AG20443 (cell line): ENCODE results near the gene ACVR1C.
"Not testable (repeated sequence)": the region's sequence is repeated elsewhere in the genome, so short reads cannot be mapped to it uniquely, and the experiment has no call there.

Source experiments
- DNase-seq: peaks from one replicate; pipeline ENCODE4 v3.0.0; 2012; ENCODE audit warnings: low spot score, mixed read lengths

Gene ACVR1C

GRCh38 chr2:157572725-157573124 is 55.9 kb downstream of the ACVR1C start:
- DNase-seq, result peak; percentile 11

- DNase-seq, result not testable (repeated sequence)
Observed at GRCh38 chr2:157566623-157567022, 62.0 kb downstream of the ACVR1C start.

- DNase-seq, result not testable (repeated sequence)
Observed at GRCh38 chr2:157566113-157566512, 62.6 kb downstream of the ACVR1C start.

GRCh38 chr2:157565550-157565949 is 63.1 kb downstream of the ACVR1C start:
- no peak for DNase-seq

GRCh38 chr2:157559890-157560289 is 68.8 kb downstream of the ACVR1C start:
- no peak for DNase-seq

GRCh38 chr2:157559461-157559860 is 69.2 kb downstream of the ACVR1C start:
- DNase-seq, result no peak

- no peak for DNase-seq
Observed at GRCh38 chr2:157559061-157559460, 69.6 kb downstream of the ACVR1C start.

- no peak for DNase-seq
Observed at GRCh38 chr2:157557770-157558169, 70.9 kb downstream of the ACVR1C start.

- no peak for DNase-seq
Observed at GRCh38 chr2:157540102-157540501, 88.6 kb downstream of the ACVR1C start.

GRCh38 chr2:157538064-157538463 is 90.6 kb downstream of the ACVR1C start:
- DNase-seq, result no peak

GRCh38 chr2:157536815-157537214 is 91.8 kb downstream of the ACVR1C start:
- DNase-seq, result no peak

- no peak for DNase-seq
Observed at GRCh38 chr2:157528963-157529751, 99.5 kb downstream of the ACVR1C start.

- DNase-seq, result no peak
Observed at GRCh38 chr2:157526070-157526469, 102.6 kb downstream of the ACVR1C start.

- no peak for DNase-seq
Observed at GRCh38 chr2:157523270-157524247, 105.1 kb downstream of the ACVR1C start.

GRCh38 chr2:157514966-157515365 is 113.7 kb downstream of the ACVR1C start:
- DNase-seq, result not testable (repeated sequence)

GRCh38 chr2:157509744-157510143 is 118.9 kb downstream of the ACVR1C start:
- no peak for DNase-seq

GRCh38 chr2:157508676-157509075 is 120.0 kb downstream of the ACVR1C start:
- no peak for DNase-seq

GRCh38 chr2:157506586-157506985 is 122.1 kb downstream of the ACVR1C start:
- DNase-seq, result no peak

- DNase-seq, result no peak
Observed at GRCh38 chr2:157504623-157505022, 124.0 kb downstream of the ACVR1C start.

- DNase-seq, result no peak
Observed at GRCh38 chr2:157501026-157501425, 127.6 kb downstream of the ACVR1C start.

GRCh38 chr2:157500334-157500733 is 128.3 kb downstream of the ACVR1C start:
- no peak for DNase-seq

GRCh38 chr2:157498483-157498882 is 130.2 kb downstream of the ACVR1C start:
- DNase-seq, result no peak
